Activated CD4-positive, CD25-positive, alpha-beta regulatory T cell treated with anti-CD3 and anti-CD28 coated beads, Interleukin-2, amount 50 U/mL, for 24 hours (primary cell): ENCODE results near the gene GNPDA1.
A peak's percentile ranks its signal among the peaks of the same experiment; 100 is the strongest.

ENCODE experiments used
- ATAC-seq, 2 donors: fragments of 150-1000 bp; cut with Tn5 transposase; one replicate each; pipeline ENCODE4 v1.10.0; 2021; ENCODE audit warnings: mild to moderate bottlenecking in 1 of 2, moderate library complexity in 1 of 2

GNPDA1 gene

GRCh38 chr5:141951332-141951781 is 61.5 kb downstream of the GNPDA1 start:
- peak in 1 of 2 donors; percentile 65 for ATAC-seq
